PC-3 (cell line): ENCODE results near the gene CCNY. TPM values are rescaled to one million over a fixed set of nuclear protein-coding genes. Genes with fewer than 3 reads are reported as not detected.

ENCODE experiments used
- ATAC-seq: fragments of 200-7000 bp; cut with Tn5 transposase; 2 replicates; pipeline ENCODE4 v1.9.1; 2020; ENCODE audit warnings: mild to moderate bottlenecking, moderate library complexity
- BruUV-seq: library from RNA; stranded (reverse); fragments of 400-500 nt; replicated peaks from 2 replicates; lab custom pipeline; 2021; lab: Mats Ljungman, UMichigan
- CTCF ChIA-PET: fragments of 300-600 bp; sonication (Branson Sonifier 250); formaldehyde crosslinking; loops from one replicate; lab custom pipeline; 2022; ENCODE audit warnings: antibody characterized with exemption; lab: Charles Lee
- POLR2A ChIA-PET: fragments of 300-600 bp; sonication (Branson Sonifier 250); formaldehyde crosslinking; loops from one replicate; lab custom pipeline; 2022; ENCODE audit warnings: antibody characterized with exemption; ENCODE audit not compliant: unreplicated experiment; lab: Charles Lee
- DNase-seq: peaks from one replicate; pipeline ENCODE4 v3.0.0-alpha.2; 2015
- H2AFZ ChIP-seq: fragments of 300-600 bp; sonication (generic); 2 replicates; pipeline ENCODE4 v1.6.0; 2016; ENCODE audit warnings: antibody characterized with exemption, low read length
- H3F3A ChIP-seq: fragments of 300-600 bp; sonication (generic); one replicate; pipeline ENCODE4 v1.6.0; 2017; ENCODE audit warnings: antibody characterized with exemption, low read length, control low read depth, mild to moderate bottlenecking; ENCODE audit not compliant: unreplicated experiment
- H3K27ac ChIP-seq: fragments of 300-600 bp; sonication (generic); 2 replicates; pipeline ENCODE4 v1.5.1; 2016; ENCODE audit warnings: mild to moderate bottlenecking, low read length
- H3K27me3 ChIP-seq: fragments of 300-600 bp; sonication (generic); 2 replicates; pipeline ENCODE4 v1.6.1; 2016; ENCODE audit warnings: low read length, mixed read lengths
- H3K36me3 ChIP-seq: fragments of 300-600 bp; sonication (generic); 2 replicates; pipeline ENCODE4 v1.6.1; 2016; ENCODE audit warnings: low read depth, mixed run types, low read length, mixed read lengths
- H3K4me1 ChIP-seq: fragments of 300-600 bp; sonication (generic); 2 replicates; pipeline ENCODE4 v1.5.1; 2016; ENCODE audit warnings: low read length; ENCODE audit not compliant: insufficient read depth
- H3K4me2 ChIP-seq: fragments of 300-600 bp; sonication (generic); 2 replicates; pipeline ENCODE4 v1.6.0; 2016; ENCODE audit warnings: low read length
- H3K4me3 ChIP-seq: fragments of 300-600 bp; sonication (generic); 2 replicates; pipeline ENCODE4 v1.5.1; 2016; ENCODE audit warnings: mild to moderate bottlenecking, low read length, mixed read lengths
- H3K79me2 ChIP-seq: fragments of 300-600 bp; sonication (generic); 2 replicates; pipeline ENCODE4 v1.6.1; 2017; ENCODE audit warnings: low read length, mixed read lengths
- H3K9ac ChIP-seq: fragments of 300-600 bp; sonication (generic); 2 replicates; pipeline ENCODE4 v1.6.0; 2016; ENCODE audit warnings: mild to moderate bottlenecking, low read length
- H3K9me2 ChIP-seq: fragments of 300-600 bp; sonication (generic); replicated peaks from 2 replicates; pipeline ENCODE4 v1.6.1; 2016; ENCODE audit warnings: mixed run types, low read length, mixed read lengths
- H3K9me3 ChIP-seq: fragments of 300-600 bp; sonication (generic); 2 replicates; pipeline ENCODE4 v1.6.1; 2016; ENCODE audit warnings: low read length, mixed read lengths
- H4K20me1 ChIP-seq: fragments of 300-600 bp; sonication (generic); 2 replicates; pipeline ENCODE4 v1.6.1; 2016; ENCODE audit warnings: low read length, mixed read lengths
- EZH2 ChIP-seq: fragments of 300-600 bp; sonication (generic); IDR thresholded peaks from one replicate; pipeline ENCODE4 v1.6.1; 2017; ENCODE audit warnings: antibody characterized with exemption, mild to moderate bottlenecking, low read length; ENCODE audit not compliant: unreplicated experiment
- EZH2phosphoT487 ChIP-seq: fragments of 300-600 bp; sonication (generic); IDR thresholded peaks from 2 replicates; pipeline ENCODE4 v1.6.1; 2018; ENCODE audit warnings: mild to moderate bottlenecking, antibody characterized with exemption, low read length, borderline replicate concordance
- intact Hi-C: fragments of 100-400 bp; cut with micrococcal nuclease; formaldehyde crosslinking; loops from 2 replicates; pipeline ENCODE4 v1.9.0; 2023
- total RNA-seq: library from RNA; depleted of rRNA; stranded (reverse); fragments of >200 nt; gene quantifications from 2 replicates; pipeline ENCODE4 v1.2.3, GENCODE V29; 2014
- TF ChIP-seq, protein P1 (sequence below): fragments of 300-600 bp; sonication (generic); conservative IDR thresholded peaks from 2 replicates; pipeline ENCODE4 v1.5.1; 2017; ENCODE audit warnings: antibody characterized with exemption, low read depth, mild to moderate bottlenecking, low read length

The CCNY gene
- total RNA-seq, 1 experiment from 2014 or later = 146 TPM

DNA sequence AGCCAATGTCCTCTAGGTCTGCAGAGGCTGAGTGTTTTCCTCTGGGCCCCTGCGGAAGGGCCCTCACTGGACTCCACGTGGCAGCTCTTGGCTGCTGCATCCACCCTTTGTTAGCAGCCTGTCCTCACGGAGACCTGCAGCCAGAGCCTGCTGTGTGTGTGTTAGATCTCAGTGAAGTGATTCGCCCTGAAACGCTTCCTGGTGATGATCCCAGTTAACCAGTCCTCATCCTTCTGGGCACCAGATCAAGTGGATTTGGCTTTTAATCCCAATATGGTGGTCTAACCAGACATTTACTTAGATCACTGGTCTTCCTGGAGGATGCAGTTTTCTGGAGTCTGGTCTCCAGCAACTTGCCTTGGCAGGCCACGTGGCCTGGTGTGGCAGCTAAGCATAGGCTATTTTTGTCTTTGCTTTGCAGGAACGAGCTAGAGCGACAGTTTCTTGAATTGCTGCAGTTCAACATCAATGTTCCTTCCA is 229.3 kb downstream of the CCNY start:
- Histone ChIP-seq H3K79me2 (0 out of 2 replicates have a peak, but pooled peaks cover 5% of the 10 kb centered on the region), H4K20me1 (no peaks in the 10 kb centered on the region), H2AFZ (no peak overlapping the region), H3K4me3 (no peak overlapping the region), H3K36me3 (peaks cover 35% of the 10 kb centered on the region), H3K9me2 (no peaks in the 10 kb centered on the region), H3K4me2 (no peak overlapping the region), H3K9me3 (no peaks in the 10 kb centered on the region), H3K27ac (no peak overlapping the region), H3K27me3 (no peaks in the 10 kb centered on the region), H3K4me1 (0 out of 2 replicates have a peak, but pooled peaks cover 2% of the 10 kb centered on the region), H3F3A (no peaks in the 10 kb centered on the region), H3K9ac (no peak overlapping the region)
- no peak for DNase-seq
- BruUV-seq = no TSS peak
- no peak for ATAC-seq
- ChIA-PET CTCF (no interaction called here), POLR2A (interaction anchor here (0.5 kb wide), 1 partner anchor 364 kb away, joined by 3 read pairs; no protein-coding TSS in a partner anchor)
- TF ChIP-seq EZH2phosphoT487 (no peak), EZH2 (no peak)
- TF ChIP-seq, protein P1, sequence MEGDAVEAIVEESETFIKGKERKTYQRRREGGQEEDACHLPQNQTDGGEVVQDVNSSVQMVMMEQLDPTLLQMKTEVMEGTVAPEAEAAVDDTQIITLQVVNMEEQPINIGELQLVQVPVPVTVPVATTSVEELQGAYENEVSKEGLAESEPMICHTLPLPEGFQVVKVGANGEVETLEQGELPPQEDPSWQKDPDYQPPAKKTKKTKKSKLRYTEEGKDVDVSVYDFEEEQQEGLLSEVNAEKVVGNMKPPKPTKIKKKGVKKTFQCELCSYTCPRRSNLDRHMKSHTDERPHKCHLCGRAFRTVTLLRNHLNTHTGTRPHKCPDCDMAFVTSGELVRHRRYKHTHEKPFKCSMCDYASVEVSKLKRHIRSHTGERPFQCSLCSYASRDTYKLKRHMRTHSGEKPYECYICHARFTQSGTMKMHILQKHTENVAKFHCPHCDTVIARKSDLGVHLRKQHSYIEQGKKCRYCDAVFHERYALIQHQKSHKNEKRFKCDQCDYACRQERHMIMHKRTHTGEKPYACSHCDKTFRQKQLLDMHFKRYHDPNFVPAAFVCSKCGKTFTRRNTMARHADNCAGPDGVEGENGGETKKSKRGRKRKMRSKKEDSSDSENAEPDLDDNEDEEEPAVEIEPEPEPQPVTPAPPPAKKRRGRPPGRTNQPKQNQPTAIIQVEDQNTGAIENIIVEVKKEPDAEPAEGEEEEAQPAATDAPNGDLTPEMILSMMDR = no peak
- intact Hi-C loops = no loop called here

DNA sequence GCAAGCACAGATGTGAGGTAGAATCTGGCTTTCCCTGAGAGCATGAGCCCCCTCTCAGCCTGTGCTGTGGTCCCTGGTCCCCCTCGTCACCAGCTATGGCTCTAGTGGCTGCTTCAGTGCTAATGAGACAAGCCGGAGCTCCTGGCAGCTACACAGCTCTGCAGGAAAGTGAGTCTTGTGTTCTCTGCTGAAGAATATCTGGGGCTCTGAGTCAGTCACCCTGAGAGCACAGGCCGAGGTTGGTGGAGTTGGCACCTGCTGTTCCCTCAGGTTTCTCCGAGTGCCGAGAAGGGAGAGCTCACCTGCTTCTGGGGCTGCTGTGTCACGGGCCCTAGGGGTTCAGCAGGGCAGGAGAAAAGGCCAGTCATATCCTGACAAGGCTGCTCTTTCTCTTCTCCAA is 231.6 kb downstream of the CCNY start:
- CTCF ChIA-PET = no interaction called here
- H3K79me2 ChIP-seq = 0 out of 2 replicates have a peak, but pooled peaks cover 5% of the 10 kb centered on the region

More for the DNA sequence above, 231.6 kb downstream of the CCNY start:
- Histone ChIP-seq H3K36me3 (peaks cover 39% of the 10 kb centered on the region), H3F3A (no peaks in the 10 kb centered on the region), H3K4me2 (no peak overlapping the region), H3K4me1 (0 out of 2 replicates have a peak, but pooled peaks cover 2% of the 10 kb centered on the region), H3K27me3 (no peaks in the 10 kb centered on the region), H4K20me1 (no peaks in the 10 kb centered on the region), H3K9me3 (no peaks in the 10 kb centered on the region), H2AFZ (no peak overlapping the region), H3K9me2 (no peaks in the 10 kb centered on the region), H3K9ac (no peak overlapping the region), H3K27ac (no peak overlapping the region), H3K4me3 (no peak overlapping the region)
- POLR2A ChIA-PET = no interaction called here
- ATAC-seq (no peak), DNase-seq (no peak)
- intact Hi-C loops = no loop called here
- TF ChIP-seq EZH2phosphoT487 (no peak), EZH2 (no peak)
- TF ChIP-seq, protein P1 = no peak
- no TSS peak for BruUV-seq
